Progenitor cell of endocrine pancreas (in vitro differentiated cells): Measurements from ENCODE around the gene MACROD2. TPM values are rescaled to one million over a fixed set of nuclear protein-coding genes. Genes with fewer than 3 reads are reported as not detected.

ENCODE experiments used
- DNase-seq: peaks from one replicate; pipeline ENCODE4 v3.0.0; 2021; ENCODE audit warnings: low spot score; ENCODE audit not compliant: unreplicated experiment
- H3K27ac Mint-ChIP-seq: 2 replicates; pipeline ENCODE4 v1.8.0; 2021; ENCODE audit warnings: mild to moderate bottlenecking, moderate library complexity, mixed read lengths
- H3K27me3 Mint-ChIP-seq: 2 replicates; pipeline ENCODE4 v1.8.0; 2021; ENCODE audit warnings: mixed read lengths
- H3K36me3 Mint-ChIP-seq: 2 replicates; pipeline ENCODE4 v1.8.0; 2022; ENCODE audit warnings: mixed read lengths; ENCODE audit not compliant: insufficient read depth
- H3K4me1 Mint-ChIP-seq: 2 replicates; pipeline ENCODE4 v1.8.0; 2021; ENCODE audit warnings: low read depth, mixed read lengths
- H3K4me3 Mint-ChIP-seq: 2 replicates; pipeline ENCODE4 v1.8.0; 2021; ENCODE audit warnings: low read depth, mild to moderate bottlenecking, moderate library complexity, mixed read lengths
- H3K9me3 Mint-ChIP-seq: 2 replicates; pipeline ENCODE4 v1.8.0; 2021; ENCODE audit warnings: low read depth, mixed read lengths
- CTCF ChIP-seq: fragments of 200-600 bp; sonication (generic); IDR thresholded peaks from one replicate; pipeline ENCODE4 v1.5.0; 2021; ENCODE audit warnings: antibody characterized with exemption, mild to moderate bottlenecking; ENCODE audit not compliant: unreplicated experiment
- total RNA-seq: library from RNA; stranded (reverse); gene quantifications from 2 replicates; pipeline ENCODE4 v1.2.1, GENCODE V29; 2021

The MACROD2 gene
- total RNA-seq, 1 donor from 2014 or later = 7.6 TPM

DNA sequence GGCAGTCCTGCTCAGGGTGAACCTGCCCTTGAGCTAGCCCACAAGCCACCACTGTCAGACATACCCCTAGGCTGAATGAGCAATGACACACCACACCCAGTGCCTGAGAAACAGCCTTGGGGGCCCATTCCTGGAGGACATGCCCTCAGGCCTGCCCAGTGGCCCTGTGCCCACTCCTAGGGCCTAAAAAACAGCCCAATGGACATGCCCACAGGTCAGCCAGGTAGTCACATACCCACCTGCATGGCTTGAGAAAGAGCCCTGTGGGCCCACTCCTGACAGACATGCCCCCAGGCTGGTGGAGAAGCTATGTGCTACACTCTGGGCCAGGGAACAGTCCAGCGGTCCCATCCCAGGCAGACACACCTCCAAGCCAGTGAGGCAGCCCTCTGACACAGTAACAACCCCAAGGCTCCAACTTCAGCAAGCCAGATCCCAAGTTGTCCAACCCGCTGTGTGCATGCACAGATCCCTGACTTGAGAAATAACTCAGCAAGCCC, 2086.8 kb downstream of the MACROD2 start:
- Mint-ChIP-seq H3K9me3 (peaks cover 17% of the 10 kb centered on the region), H3K4me3 (no peak overlapping the region), H3K27me3 (no peaks in the 10 kb centered on the region), H3K4me1 (peaks cover 2% of the 10 kb centered on the region), H3K36me3 (no peaks in the 10 kb centered on the region), H3K27ac (no peak overlapping the region)
- DNase-seq = no peak
- TF ChIP-seq CTCF = no peak

DNA sequence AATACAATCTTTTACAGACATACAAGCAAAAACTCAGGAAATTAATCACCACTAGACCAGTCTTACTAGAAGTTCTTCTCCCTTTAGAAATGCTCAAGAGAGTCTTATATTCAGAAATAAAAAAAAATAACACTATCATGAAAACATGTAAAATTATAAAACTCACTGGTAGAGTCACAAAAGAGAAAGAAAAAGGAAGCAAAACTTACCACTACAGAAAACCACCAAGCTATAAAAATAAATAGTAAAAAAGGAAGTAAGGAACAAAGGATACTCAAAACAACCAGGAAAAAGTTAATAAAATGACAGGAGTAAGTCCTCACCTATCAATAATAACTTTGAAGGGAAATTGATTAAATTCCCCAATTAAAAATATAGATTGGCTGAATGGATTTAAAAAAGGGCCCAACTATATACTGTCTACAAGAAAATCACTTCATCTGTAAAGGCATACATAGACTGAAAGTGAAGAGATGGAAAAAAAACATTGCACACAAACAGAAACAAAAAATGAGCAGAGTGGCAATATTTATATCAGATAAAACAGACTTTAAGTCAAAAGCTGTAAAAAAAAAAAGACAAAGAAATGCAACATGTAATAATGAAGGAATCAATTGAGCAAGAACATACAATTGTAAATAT, 2088.4 kb downstream of the MACROD2 start:
- peaks cover 20% of the 10 kb centered on the region for H3K9me3 Mint-ChIP-seq
- H3K27ac Mint-ChIP-seq = no peak overlapping the region
- no peaks in the 10 kb centered on the region for H3K36me3 Mint-ChIP-seq
- H3K27me3 Mint-ChIP-seq = no peaks in the 10 kb centered on the region
- DNase-seq = no peak
- TF ChIP-seq CTCF = no peak
- no peaks in the 10 kb centered on the region for H3K4me1 Mint-ChIP-seq
- H3K4me3 Mint-ChIP-seq = no peak overlapping the region

GRCh38 chr20:16095226-16095625, 2099.9 kb downstream of the MACROD2 start:
- H3K27me3 Mint-ChIP-seq = no peaks in the 10 kb centered on the region
- no peak overlapping the region for H3K27ac Mint-ChIP-seq
- H3K9me3 Mint-ChIP-seq = no peaks in the 10 kb centered on the region
- H3K36me3 Mint-ChIP-seq = no peaks in the 10 kb centered on the region
- H3K4me3 Mint-ChIP-seq = no peak overlapping the region
- TF ChIP-seq CTCF = no peak
- DNase-seq = no peak
- peaks cover 5% of the 10 kb centered on the region for H3K4me1 Mint-ChIP-seq

- Mint-ChIP-seq H3K27ac (no peak overlapping the region), H3K4me3 (no peak overlapping the region), H3K27me3 (no peaks in the 10 kb centered on the region), H3K36me3 (no peaks in the 10 kb centered on the region), H3K4me1 (peaks cover 13% of the 10 kb centered on the region), H3K9me3 (no peaks in the 10 kb centered on the region)
- TF ChIP-seq CTCF = no peak
- DNase-seq = no peak
Measured at GRCh38 chr20:16096756-16097326, 2101.5 kb downstream of the MACROD2 start.

- Mint-ChIP-seq H3K9me3 (no peaks in the 10 kb centered on the region), H3K27me3 (no peaks in the 10 kb centered on the region), H3K36me3 (no peaks in the 10 kb centered on the region), H3K4me3 (no peak overlapping the region), H3K4me1 (peaks cover 13% of the 10 kb centered on the region), H3K27ac (no peak overlapping the region)
- no peak for DNase-seq
- TF ChIP-seq CTCF = no peak
Measured at GRCh38 chr20:16097788-16098187, 2102.5 kb downstream of the MACROD2 start.
